Peyer's patch (tissue), 4 donors: ENCODE measurements around the gene SLC15A1.
A peak's percentile ranks its signal among the peaks of the same experiment; 100 is the strongest.

ENCODE experiments used
- POLR2A ChIP-seq, 2 donors: fragments of 450-650 bp; IDR thresholded peaks; one replicate each; pipeline ENCODE4 v1.5.1; 2017; ENCODE audit warnings: antibody characterized with exemption in 2 of 2, mild to moderate bottlenecking in 2 of 2, moderate library complexity in 2 of 2
- TF ChIP-seq, protein P1 (sequence below), 6 experiments: fragments of 450-650 bp in 4 of 6; fragments of 200-600 bp in 2 of 6; sonication (generic) in 1 of 6; IDR thresholded peaks; one replicate each; pipeline ENCODE4 v1.5.1; 2017 to 2019; ENCODE audit warnings: antibody characterized with exemption in 6 of 6, mild to moderate bottlenecking in 3 of 6, moderate library complexity in 1 of 6

GRCh38 chr13:98761126-98761985 lies 8.9 kb upstream of the SLC15A1 start:
- no peak for TF ChIP-seq POLR2A (IDR thresholded peaks at IDR 0.05)
- TF ChIP-seq, protein P1, sequence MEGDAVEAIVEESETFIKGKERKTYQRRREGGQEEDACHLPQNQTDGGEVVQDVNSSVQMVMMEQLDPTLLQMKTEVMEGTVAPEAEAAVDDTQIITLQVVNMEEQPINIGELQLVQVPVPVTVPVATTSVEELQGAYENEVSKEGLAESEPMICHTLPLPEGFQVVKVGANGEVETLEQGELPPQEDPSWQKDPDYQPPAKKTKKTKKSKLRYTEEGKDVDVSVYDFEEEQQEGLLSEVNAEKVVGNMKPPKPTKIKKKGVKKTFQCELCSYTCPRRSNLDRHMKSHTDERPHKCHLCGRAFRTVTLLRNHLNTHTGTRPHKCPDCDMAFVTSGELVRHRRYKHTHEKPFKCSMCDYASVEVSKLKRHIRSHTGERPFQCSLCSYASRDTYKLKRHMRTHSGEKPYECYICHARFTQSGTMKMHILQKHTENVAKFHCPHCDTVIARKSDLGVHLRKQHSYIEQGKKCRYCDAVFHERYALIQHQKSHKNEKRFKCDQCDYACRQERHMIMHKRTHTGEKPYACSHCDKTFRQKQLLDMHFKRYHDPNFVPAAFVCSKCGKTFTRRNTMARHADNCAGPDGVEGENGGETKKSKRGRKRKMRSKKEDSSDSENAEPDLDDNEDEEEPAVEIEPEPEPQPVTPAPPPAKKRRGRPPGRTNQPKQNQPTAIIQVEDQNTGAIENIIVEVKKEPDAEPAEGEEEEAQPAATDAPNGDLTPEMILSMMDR (IDR thresholded peaks at IDR 0.05): peak in 2 of 6 experiments; percentile 1 to 26
